Activated CD4-positive, alpha-beta T cell treated with anti-CD3 and anti-CD28 coated beads, Interleukin-2, amount 50 U/mL, for 16 hours (primary cell): ENCODE results near the gene MCUR1.
"Not testable (repeated sequence)": the region's sequence is repeated elsewhere in the genome, so short reads cannot be mapped to it uniquely, and the experiment has no call there.

Source experiments
- DNase-seq: peaks from one replicate; pipeline ENCODE4 v3.0.0-alpha.2; 2020

MCUR1 gene

GRCh38 chr6:13814176-13814937 is at the start of gene MCUR1:
Gene MCUR1, minus strand, starts transcription at chr6:13814557. Its CDS starts 128 bp downstream, at chr6:13814429.
- peak; percentile 90 for DNase-seq

- no peak for DNase-seq
These were observed 49.4 kb upstream of the MCUR1 start for GRCh38 chr6:13863699-13864155.

GRCh38 chr6:13860556-13861185 is 46.3 kb upstream of the MCUR1 start:
- not testable (repeated sequence) for DNase-seq

- DNase-seq, result no peak
These were observed 45.7 kb upstream of the MCUR1 start for GRCh38 chr6:13859871-13860555.

- DNase-seq, result no peak
These were observed 40.4 kb upstream of the MCUR1 start for GRCh38 chr6:13854716-13855250.

GRCh38 chr6:13853871-13854270 is 39.5 kb upstream of the MCUR1 start:
- no peak for DNase-seq

- no peak for DNase-seq
These were observed 37.4 kb upstream of the MCUR1 start for GRCh38 chr6:13851803-13852202.

GRCh38 chr6:13851330-13851729 is 37.0 kb upstream of the MCUR1 start:
- DNase-seq, result no peak

GRCh38 chr6:13850690-13851089 is 36.3 kb upstream of the MCUR1 start:
- not testable (repeated sequence) for DNase-seq

GRCh38 chr6:13848522-13849150 is 34.3 kb upstream of the MCUR1 start:
- no peak for DNase-seq

- no peak for DNase-seq
These were observed 33.1 kb upstream of the MCUR1 start for GRCh38 chr6:13847326-13848050.

- DNase-seq, result no peak
These were observed 32.5 kb upstream of the MCUR1 start for GRCh38 chr6:13846841-13847240.

- DNase-seq, result no peak
These were observed 27.6 kb upstream of the MCUR1 start for GRCh38 chr6:13841936-13842335.

- DNase-seq, result no peak
These were observed 24.3 kb upstream of the MCUR1 start for GRCh38 chr6:13838616-13839015.

- no peak for DNase-seq
These were observed 21.8 kb upstream of the MCUR1 start for GRCh38 chr6:13836170-13836569.

- DNase-seq, result no peak
These were observed 20.4 kb upstream of the MCUR1 start for GRCh38 chr6:13834790-13835189.

GRCh38 chr6:13834018-13834417 is 19.7 kb upstream of the MCUR1 start:
- DNase-seq, result not testable (repeated sequence)

- no peak for DNase-seq
These were observed 18.4 kb upstream of the MCUR1 start for GRCh38 chr6:13832778-13833177.

- no peak for DNase-seq
These were observed 17.3 kb upstream of the MCUR1 start for GRCh38 chr6:13831615-13832014.

GRCh38 chr6:13830803-13831202 is 16.4 kb upstream of the MCUR1 start:
- DNase-seq, result no peak

- DNase-seq, result not testable (repeated sequence)
These were observed 15.1 kb upstream of the MCUR1 start for GRCh38 chr6:13829419-13829818.

- not testable (repeated sequence) for DNase-seq
These were observed 14.4 kb upstream of the MCUR1 start for GRCh38 chr6:13828656-13829301.
